ENCODE data around the gene KCNK10. TPM values are rescaled to one million over a fixed set of nuclear protein-coding genes. Genes with fewer than 3 reads are reported as not detected.

KCNK10 gene
- total RNA-seq, 1 donor from 2014 or later: 11.5 TPM

DNA sequence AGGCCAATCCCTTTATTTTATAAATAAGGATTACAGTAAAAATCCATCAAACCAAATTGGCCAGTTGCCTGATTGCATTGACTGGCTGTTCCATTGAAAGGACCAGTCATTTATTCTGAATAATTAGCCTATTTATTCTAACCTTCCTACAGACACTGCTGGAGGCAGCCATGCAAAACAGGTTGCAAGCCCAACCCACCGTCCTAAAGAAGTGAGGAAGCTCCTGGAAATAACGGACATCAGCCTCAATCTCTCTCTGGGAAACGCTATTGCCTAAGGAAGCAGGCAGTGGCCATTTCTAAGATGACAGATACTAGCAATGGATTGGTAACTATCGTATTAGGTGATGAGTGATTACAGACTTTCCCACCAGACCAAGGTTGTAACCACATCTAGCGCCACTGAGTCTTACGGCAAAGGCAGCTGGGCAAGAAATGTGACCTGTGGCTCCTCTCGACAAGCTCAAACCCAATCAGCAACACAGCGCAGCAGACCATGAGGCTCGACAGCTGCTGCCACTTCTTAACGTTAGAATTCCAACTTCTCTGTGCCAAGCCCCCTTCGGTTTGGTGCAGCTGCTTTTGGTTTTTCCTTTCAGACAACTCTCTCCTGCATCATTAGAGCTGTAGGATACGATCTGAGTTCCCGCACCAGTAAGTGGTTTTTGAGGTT is 134.2 kb downstream of the KCNK10 start:
- Mint-ChIP-seq H3K4me1 (peaks cover 22% of the 10 kb centered on the region), H3K9me3 (no peaks in the 10 kb centered on the region), H3K36me3 (ENCODE audit: low read depth) (peaks cover 3% of the 10 kb centered on the region), H3K4me3 (no peak overlapping the region), H3K27me3 (ENCODE audit: low read depth) (no peaks in the 10 kb centered on the region), H3K27ac (ENCODE audit: unreplicated experiment) (no peak overlapping the region)
- TF ChIP-seq, protein P1, sequence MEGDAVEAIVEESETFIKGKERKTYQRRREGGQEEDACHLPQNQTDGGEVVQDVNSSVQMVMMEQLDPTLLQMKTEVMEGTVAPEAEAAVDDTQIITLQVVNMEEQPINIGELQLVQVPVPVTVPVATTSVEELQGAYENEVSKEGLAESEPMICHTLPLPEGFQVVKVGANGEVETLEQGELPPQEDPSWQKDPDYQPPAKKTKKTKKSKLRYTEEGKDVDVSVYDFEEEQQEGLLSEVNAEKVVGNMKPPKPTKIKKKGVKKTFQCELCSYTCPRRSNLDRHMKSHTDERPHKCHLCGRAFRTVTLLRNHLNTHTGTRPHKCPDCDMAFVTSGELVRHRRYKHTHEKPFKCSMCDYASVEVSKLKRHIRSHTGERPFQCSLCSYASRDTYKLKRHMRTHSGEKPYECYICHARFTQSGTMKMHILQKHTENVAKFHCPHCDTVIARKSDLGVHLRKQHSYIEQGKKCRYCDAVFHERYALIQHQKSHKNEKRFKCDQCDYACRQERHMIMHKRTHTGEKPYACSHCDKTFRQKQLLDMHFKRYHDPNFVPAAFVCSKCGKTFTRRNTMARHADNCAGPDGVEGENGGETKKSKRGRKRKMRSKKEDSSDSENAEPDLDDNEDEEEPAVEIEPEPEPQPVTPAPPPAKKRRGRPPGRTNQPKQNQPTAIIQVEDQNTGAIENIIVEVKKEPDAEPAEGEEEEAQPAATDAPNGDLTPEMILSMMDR (conservative IDR thresholded peaks at IDR 0.05): no peak
- DNase-seq (ENCODE audit: low read depth, low spot score): no peak

DNA sequence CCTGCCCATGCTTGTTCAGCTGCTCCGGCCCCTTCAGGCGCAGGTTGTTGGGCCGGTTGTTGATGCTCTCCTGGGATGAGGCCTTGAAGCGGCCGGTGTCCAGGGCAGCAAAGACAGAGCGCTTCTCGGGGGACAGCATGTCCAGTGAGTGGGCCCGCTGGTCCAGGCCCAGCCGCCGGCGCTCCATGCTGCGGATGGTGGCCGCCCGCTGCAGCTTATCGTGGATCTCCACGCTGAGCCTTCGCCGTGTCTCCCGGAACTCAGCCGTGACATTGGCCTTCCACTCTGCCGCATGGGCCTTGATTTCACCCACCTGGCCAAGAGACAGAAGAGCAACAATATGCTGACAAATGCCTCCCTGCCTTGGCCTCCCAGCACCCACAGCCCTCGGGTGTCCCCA is 137.2 kb downstream of the KCNK10 start:
- DNase-seq (ENCODE audit: low read depth, low spot score): no peak
- Mint-ChIP-seq H3K4me1 (peaks cover 12% of the 10 kb centered on the region), H3K36me3 (ENCODE audit: low read depth) (peaks cover 3% of the 10 kb centered on the region), H3K9me3 (no peaks in the 10 kb centered on the region), H3K27ac (ENCODE audit: unreplicated experiment) (no peak overlapping the region), H3K27me3 (ENCODE audit: low read depth) (no peaks in the 10 kb centered on the region), H3K4me3 (no peak overlapping the region)
- TF ChIP-seq, protein P1 (conservative IDR thresholded peaks at IDR 0.05): no peak

DNA sequence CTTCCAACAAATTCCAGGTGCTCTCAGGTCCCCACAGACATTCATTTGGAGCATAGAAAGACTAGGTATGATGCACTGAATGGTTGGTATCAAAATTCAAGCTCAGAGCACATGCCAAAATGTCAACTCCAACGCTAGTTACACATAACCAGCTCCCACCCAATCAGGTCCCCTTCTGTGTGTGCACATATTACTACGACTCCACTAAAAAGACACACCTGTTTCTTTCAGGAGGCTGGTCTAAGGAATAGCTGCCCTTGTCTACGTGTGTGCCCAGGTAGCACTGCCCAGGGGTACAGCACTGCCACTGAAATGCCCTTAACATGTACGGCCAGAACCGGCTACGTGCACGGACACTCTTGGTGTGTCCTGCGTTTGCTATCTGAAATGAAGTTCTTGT is 138.1 kb downstream of the KCNK10 start:
- Mint-ChIP-seq H3K4me1 (peaks cover 10% of the 10 kb centered on the region), H3K27me3 (ENCODE audit: low read depth) (no peaks in the 10 kb centered on the region), H3K36me3 (ENCODE audit: low read depth) (peaks cover 3% of the 10 kb centered on the region), H3K27ac (ENCODE audit: unreplicated experiment) (no peak overlapping the region), H3K9me3 (no peaks in the 10 kb centered on the region), H3K4me3 (no peak overlapping the region)
- DNase-seq (ENCODE audit: low read depth, low spot score): no peak
- TF ChIP-seq, protein P1 (conservative IDR thresholded peaks at IDR 0.05): no peak

GRCh38 chr14:88181072-88181471 is 142.0 kb downstream of the KCNK10 start:
- Mint-ChIP-seq H3K36me3 (ENCODE audit: low read depth) (peaks cover 3% of the 10 kb centered on the region), H3K27ac (ENCODE audit: unreplicated experiment) (no peak overlapping the region), H3K27me3 (ENCODE audit: low read depth) (peaks cover 2% of the 10 kb centered on the region), H3K9me3 (peaks cover 2% of the 10 kb centered on the region), H3K4me3 (no peak overlapping the region), H3K4me1 (no peaks in the 10 kb centered on the region)
- TF ChIP-seq, protein P1 (conservative IDR thresholded peaks at IDR 0.05): no peak
- DNase-seq (ENCODE audit: low read depth, low spot score): no peak

GRCh38 chr14:88179716-88180115 is 143.4 kb downstream of the KCNK10 start:
- no peaks in the 10 kb centered on the region for H3K4me1 Mint-ChIP-seq
- peak overlapping the region; percentile 73 for H3K27ac Mint-ChIP-seq (ENCODE audit: unreplicated experiment)

More at GRCh38 chr14:88179716-88180115, 143.4 kb downstream of the KCNK10 start:
- TF ChIP-seq, protein P1 (conservative IDR thresholded peaks at IDR 0.05): no peak
- peaks cover 2% of the 10 kb centered on the region for H3K27me3 Mint-ChIP-seq (ENCODE audit: low read depth)
- DNase-seq (ENCODE audit: low read depth, low spot score): no peak
- peaks cover 2% of the 10 kb centered on the region for H3K9me3 Mint-ChIP-seq
- H3K4me3 Mint-ChIP-seq: no peak overlapping the region
- H3K36me3 Mint-ChIP-seq (ENCODE audit: low read depth): no peaks in the 10 kb centered on the region
